H1 (cell line): ENCODE data around the gene LRTM1.

Experiments used
- CTBP2 ChIP-seq: IDR thresholded peaks from 2 replicates; pipeline ENCODE4 v1.7.0; 2011; ENCODE audit warnings: borderline replicate concordance, mild to moderate bottlenecking, moderate library complexity, mixed read lengths, low read length; ENCODE audit not compliant: insufficient read depth, insufficient read length
- CTCF ChIP-seq, 3 experiments: IDR thresholded peaks; 1 replicate in 2 of 3; 2 replicates in 1 of 3; pipeline versions ENCODE4 v1.5.1 to v1.6.1; 2011; ENCODE audit warnings: low read length in 3 of 3, mild to moderate bottlenecking in 3 of 3, inconsistent platforms in 2 of 3, low read depth in 1 of 3, moderate library complexity in 1 of 3; ENCODE audit not compliant: insufficient read depth in 1 of 3; ENCODE audit errors: control extremely low read depth in 1 of 3
- EGR1 ChIP-seq: IDR thresholded peaks from 2 replicates; pipeline ENCODE4 v1.6.1; 2011; ENCODE audit warnings: low read depth, low read length, borderline replicate concordance
- JUND ChIP-seq: IDR thresholded peaks from 2 replicates; pipeline ENCODE4 v1.6.1; 2011; ENCODE audit warnings: mild to moderate bottlenecking, improper control_type of control experiment, low read length
- KDM1A ChIP-seq: fragments of 200-600, 300-600 bp; sonication (generic); IDR thresholded peaks from 2 replicates; pipeline ENCODE4 v1.7.1; 2016; ENCODE audit warnings: mild to moderate bottlenecking, low read length, borderline replicate concordance
- KDM4A ChIP-seq: IDR thresholded peaks from one replicate; pipeline ENCODE4 v1.7.1; 2012; ENCODE audit warnings: low read depth, mild to moderate bottlenecking, moderate library complexity, low read length, inconsistent platforms; ENCODE audit not compliant: severe bottlenecking
- PHF8 ChIP-seq: fragments of 200-600 bp; sonication (generic); conservative IDR thresholded peaks from 2 replicates; pipeline ENCODE4 v1.7.1; 2012; ENCODE audit warnings: low read depth, mild to moderate bottlenecking, inconsistent platforms, low read length, moderate library complexity
- RAD21 ChIP-seq, 2 experiments: IDR thresholded peaks in 1 of 2; conservative IDR thresholded peaks in 1 of 2; 2 replicates each; pipeline ENCODE4 v1.6.1; 2011; ENCODE audit warnings: low read depth in 2 of 2, low read length in 2 of 2, improper control_type of control experiment in 1 of 2, inconsistent platforms in 1 of 2, mild to moderate bottlenecking in 1 of 2, moderate library complexity in 1 of 2
- USF2 ChIP-seq: IDR thresholded peaks from 2 replicates; pipeline ENCODE4 v1.6.1; 2011; ENCODE audit warnings: low read length, improper control_type of control experiment
- TF ChIP-seq, protein P1 (sequence below): IDR thresholded peaks from 2 replicates; pipeline ENCODE4 v1.6.1; 2012; ENCODE audit warnings: low read length, inconsistent platforms
- TF ChIP-seq, protein P2 (sequence below): IDR thresholded peaks from 2 replicates; pipeline ENCODE4 v1.6.1; 2012; ENCODE audit warnings: inconsistent platforms

DNA sequence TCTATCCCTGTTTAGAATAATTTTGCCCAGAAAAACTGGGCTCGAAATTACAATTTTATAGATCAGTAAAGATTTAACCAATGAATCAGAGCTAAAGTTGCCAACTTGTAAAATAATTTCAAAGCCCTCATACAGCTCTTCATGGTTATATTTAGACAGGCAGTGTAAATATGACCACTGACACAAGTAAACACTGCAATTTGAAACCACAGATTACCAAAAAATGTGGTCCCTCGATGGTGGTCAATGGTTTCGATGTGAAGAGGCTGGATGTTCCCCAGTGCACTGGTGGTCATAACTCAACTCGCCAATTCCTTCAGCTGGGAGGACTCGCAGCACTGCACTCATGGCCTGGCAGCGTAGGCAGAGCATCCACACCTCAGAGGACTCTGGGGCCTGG, 28.6 kb downstream of the LRTM1 start:
- TF ChIP-seq JUND (no peak), CTBP2 (no peak), PHF8 (no peak), KDM4A (no peak), USF2 (no peak), CTCF (IDR thresholded peaks at IDR 0.05; ENCODE audit: control extremely low read depth in 1 of 3, insufficient read depth in 1 of 3, low read depth in 1 of 3, low read length in 3 of 3) (no peak), RAD21 (IDR thresholded peaks at IDR 0.05 in 1 of 2, conservative IDR thresholded peaks at IDR 0.05 in 1 of 2; ENCODE audit: low read depth in 2 of 2, low read length in 2 of 2) (no peak), EGR1 (no peak), KDM1A (no peak)
- TF ChIP-seq, protein P1, sequence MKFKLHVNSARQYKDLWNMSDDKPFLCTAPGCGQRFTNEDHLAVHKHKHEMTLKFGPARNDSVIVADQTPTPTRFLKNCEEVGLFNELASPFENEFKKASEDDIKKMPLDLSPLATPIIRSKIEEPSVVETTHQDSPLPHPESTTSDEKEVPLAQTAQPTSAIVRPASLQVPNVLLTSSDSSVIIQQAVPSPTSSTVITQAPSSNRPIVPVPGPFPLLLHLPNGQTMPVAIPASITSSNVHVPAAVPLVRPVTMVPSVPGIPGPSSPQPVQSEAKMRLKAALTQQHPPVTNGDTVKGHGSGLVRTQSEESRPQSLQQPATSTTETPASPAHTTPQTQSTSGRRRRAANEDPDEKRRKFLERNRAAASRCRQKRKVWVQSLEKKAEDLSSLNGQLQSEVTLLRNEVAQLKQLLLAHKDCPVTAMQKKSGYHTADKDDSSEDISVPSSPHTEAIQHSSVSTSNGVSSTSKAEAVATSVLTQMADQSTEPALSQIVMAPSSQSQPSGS: no peak
- TF ChIP-seq, protein P2, sequence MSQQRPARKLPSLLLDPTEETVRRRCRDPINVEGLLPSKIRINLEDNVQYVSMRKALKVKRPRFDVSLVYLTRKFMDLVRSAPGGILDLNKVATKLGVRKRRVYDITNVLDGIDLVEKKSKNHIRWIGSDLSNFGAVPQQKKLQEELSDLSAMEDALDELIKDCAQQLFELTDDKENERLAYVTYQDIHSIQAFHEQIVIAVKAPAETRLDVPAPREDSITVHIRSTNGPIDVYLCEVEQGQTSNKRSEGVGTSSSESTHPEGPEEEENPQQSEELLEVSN: no peak
